Motor neuron (in vitro differentiated cells): Measurements from ENCODE around the gene COG5. TPM values are rescaled to one million over a fixed set of nuclear protein-coding genes. Genes with fewer than 3 reads are reported as not detected.
A peak's percentile ranks its signal among the peaks of the same experiment; 100 is the strongest.

Experiments used
- ATAC-seq, 8 experiments: fragments of 200-7000 bp; cut with Tn5 transposase; replicated peaks in 6 of 8; 2 replicates each; pipeline ENCODE4 v1.8.0; 2021; ENCODE audit warnings: mild to moderate bottlenecking in 8 of 8, moderate library complexity in 8 of 8
- H3K27ac ChIP-seq, 2 donors: fragments of 250-450 bp; sonication (Bioruptor Pico); 2 replicates each; pipeline ENCODE4 v1.9.0; 2021; ENCODE audit warnings: antibody characterized with exemption in 2 of 2, mild to moderate bottlenecking in 2 of 2, moderate library complexity in 1 of 2
- H3K4me1 ChIP-seq, 2 donors: fragments of 250-450 bp; sonication (Bioruptor Pico); replicated peaks in 1 of 2; 2 replicates each; pipeline ENCODE4 v1.6.1; 2021; ENCODE audit warnings: antibody characterized with exemption in 2 of 2, mild to moderate bottlenecking in 2 of 2, moderate library complexity in 1 of 2
- H3K4me3 ChIP-seq, 5 donors: fragments of 250-450 bp; sonication (Bioruptor Pico); 2 replicates each; pipeline ENCODE4 v1.9.0; 2021; ENCODE audit warnings: antibody characterized with exemption in 5 of 5, mild to moderate bottlenecking in 5 of 5, moderate library complexity in 4 of 5
- WGBS, 10 experiments: fragments of 450-650 bp; shearing (Covaris generic); methylation state at CpG; one replicate each; pipeline ENCODE4 v1.0.0; 2022; 5-methylcytosine and 5-hydroxymethylcytosine counted together
- in situ Hi-C, 9 experiments: fragments of 400-800 bp; cut with MboI; loops; one replicate each; pipeline ENCODE4 v1.15.0; 2021; ENCODE audit warnings: low sequenced_read_pairs in 9 of 9, low pct_unique_long_range_greater_than_20kb in 2 of 9; ENCODE audit not compliant: unreplicated experiment in 9 of 9
- total RNA-seq, 8 experiments: library from RNA; unstranded; fragments of 300-600 nt; gene quantifications; 2 replicates each; pipeline versions ENCODE4 v1.2.3 to v1.2.4, GENCODE V29; 2022

COG5 gene
- total RNA-seq, 8 experiments from 2014 or later: 21.6 to 53.2 (median 35.0) TPM

- peak in 3 of 8 experiments; percentile 48 to 66 (median 55) for ATAC-seq
- no peaks in the 10 kb centered on the region for H3K4me1 ChIP-seq
- WGBS, 10 experiments: 86 to 100% (median 100%) methylated on average over 1 of the region's 1 CpG; no CpG with 5 or more reads in 5 of the 10 experiments
Observed at GRCh38 chr7:107428642-107429041, 135.1 kb downstream of the COG5 start.

GRCh38 chr7:107427462-107427861, 136.3 kb downstream of the COG5 start:
- H3K27ac ChIP-seq: no peak overlapping the region

More at GRCh38 chr7:107428642-107429041, 135.1 kb downstream of the COG5 start:
- Histone ChIP-seq H3K27ac (no peak overlapping the region), H3K4me3 (no peak overlapping the region)
- in situ Hi-C loops: no loop called here

DNA sequence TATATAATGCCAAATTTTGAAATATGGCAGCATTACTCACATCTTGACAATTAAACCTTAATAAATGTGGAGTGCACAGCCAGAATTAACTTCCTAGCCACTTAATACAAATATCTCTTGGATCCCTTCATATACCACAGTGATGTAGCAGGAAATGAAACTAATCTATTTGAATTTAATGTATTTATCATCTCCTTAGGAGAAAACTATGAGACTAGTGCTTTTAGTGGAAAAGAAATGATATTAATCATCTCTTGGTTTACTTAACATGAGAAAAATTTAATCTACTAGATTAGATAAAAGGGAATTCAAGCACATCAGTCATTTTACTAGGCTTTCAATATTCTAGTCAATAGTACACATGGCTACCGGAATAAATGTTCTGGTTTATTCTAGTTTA, 149.5 kb downstream of the COG5 start:
- no peak overlapping the region for H3K27ac ChIP-seq
- in situ Hi-C loops: no loop called here
- WGBS, 10 experiments: 88 to 100% (median 92%) methylated on average over 1 of the region's 1 CpG; no CpG with 5 or more reads in 3 of the 10 experiments
- ATAC-seq: peak in 1 of 8 experiments; percentile 33
- no peak overlapping the region for H3K4me3 ChIP-seq
- no peaks in the 10 kb centered on the region for H3K4me1 ChIP-seq

More at GRCh38 chr7:107427462-107427861, 136.3 kb downstream of the COG5 start:
- WGBS, 10 experiments: 95 to 100% (median 100%) methylated on average over 1 to 5 of the region's 5 CpGs; no CpG with 5 or more reads in 4 of the 10 experiments
- no peaks in the 10 kb centered on the region for H3K4me1 ChIP-seq
- H3K4me3 ChIP-seq: no peak overlapping the region
- no peak for ATAC-seq
- in situ Hi-C loops: no loop called here

DNA sequence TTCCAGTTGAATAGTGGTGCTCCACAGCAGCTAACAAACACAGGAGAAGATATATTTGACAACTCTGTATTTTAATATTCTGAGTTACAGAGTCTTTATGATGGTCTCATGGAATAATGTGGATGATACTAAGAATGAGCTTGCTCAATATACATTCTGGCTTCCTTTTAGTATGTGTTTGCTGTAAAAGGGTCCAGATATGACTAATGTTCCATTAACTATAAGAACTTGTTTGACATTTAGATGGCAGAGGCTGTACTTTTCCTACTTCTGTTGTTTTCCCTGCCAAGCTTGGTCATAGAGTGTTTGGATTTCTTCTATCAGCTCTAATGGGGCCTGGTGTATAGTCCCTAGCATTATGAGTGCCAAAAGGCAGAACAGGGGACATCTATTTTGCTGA, 155.4 kb downstream of the COG5 start:
- in situ Hi-C loops: no loop called here
- ATAC-seq: no peak

DNA sequence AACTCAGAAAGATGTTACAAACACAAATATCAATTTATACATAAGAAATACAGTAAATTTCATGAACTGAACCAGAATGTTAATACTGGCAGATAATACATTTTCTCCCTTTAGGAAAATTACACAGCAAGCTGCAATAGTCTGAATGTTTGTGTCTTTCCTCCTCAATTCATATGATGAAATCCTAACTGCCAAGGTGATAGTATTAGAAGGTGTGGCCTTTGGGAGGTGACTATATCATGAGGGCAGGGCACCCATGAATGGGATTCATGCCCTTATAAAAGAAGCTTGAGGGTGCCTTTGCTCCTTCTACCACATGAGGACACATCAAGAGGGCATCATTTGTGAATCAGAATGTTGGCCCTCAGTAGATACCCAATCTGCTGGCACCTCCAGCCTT, 158.2 kb downstream of the COG5 start:
- H3K4me3 ChIP-seq: no peak overlapping the region
- H3K27ac ChIP-seq: no peak overlapping the region
- in situ Hi-C loops: no loop called here
- no peak for ATAC-seq
- H3K4me1 ChIP-seq: no peaks in the 10 kb centered on the region

More for the DNA sequence above, 155.4 kb downstream of the COG5 start:
- H3K27ac ChIP-seq: no peak overlapping the region
- no peak overlapping the region for H3K4me3 ChIP-seq
- no peaks in the 10 kb centered on the region for H3K4me1 ChIP-seq

DNA sequence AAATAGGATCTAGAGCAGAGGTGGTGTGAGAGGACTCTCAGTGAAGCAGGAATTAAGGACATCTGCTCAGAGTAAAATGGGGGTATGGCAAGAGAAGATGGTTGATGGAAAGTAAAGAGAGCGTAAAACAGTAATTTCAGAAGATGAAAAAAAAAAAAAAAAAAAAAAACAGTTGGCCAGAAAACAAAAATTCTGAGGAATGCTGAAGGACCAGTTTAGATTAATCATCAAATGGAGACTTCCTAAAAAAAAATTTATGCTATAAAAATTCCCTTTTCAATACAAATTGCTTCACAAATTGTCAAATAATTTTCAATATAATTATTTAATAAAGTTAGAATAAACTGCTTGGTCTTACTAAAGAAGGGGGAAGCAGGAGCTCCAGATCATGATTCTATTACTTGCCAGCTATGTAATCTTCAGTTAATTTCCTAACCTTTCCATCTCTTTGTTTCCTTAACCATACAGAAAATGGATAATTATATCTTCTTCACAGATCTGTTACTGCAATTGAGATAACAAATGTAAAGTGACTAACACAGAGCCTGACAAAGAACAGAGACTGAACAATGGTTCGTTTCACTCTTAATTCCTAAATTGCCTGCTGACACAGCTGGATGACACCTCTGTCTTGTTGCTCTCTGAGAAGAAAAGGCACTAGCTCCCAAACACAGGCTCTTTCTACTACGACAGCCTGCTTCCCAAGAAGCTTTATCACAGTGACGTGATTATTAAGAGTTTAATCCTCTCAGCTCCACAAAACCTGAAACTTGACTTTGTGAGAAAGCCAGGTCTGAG, 158.8 kb downstream of the COG5 start:
- in situ Hi-C loops: no loop called here
- 48 to 100% (median 79%) methylated on average over 1 to 4 of the region's 4 CpGs for WGBS, 10 experiments
- ATAC-seq: no peak
- no peaks in the 10 kb centered on the region for H3K4me1 ChIP-seq
- H3K4me3 ChIP-seq: no peak overlapping the region
- no peak overlapping the region for H3K27ac ChIP-seq

- Histone ChIP-seq H3K4me3 (no peak overlapping the region), H3K27ac (no peak overlapping the region), H3K4me1 (peaks cover 0 to 5% of the 10 kb centered on the region in 2 donors)
- 80 to 100% (median 92%) methylated on average over 1 to 8 of the region's 9 CpGs; no CpG with 5 or more reads in 1 of the 10 experiments for WGBS, 10 experiments
- ATAC-seq: no peak
- in situ Hi-C loops: no loop called here
Observed at GRCh38 chr7:107398161-107398560, 165.6 kb downstream of the COG5 start.

DNA sequence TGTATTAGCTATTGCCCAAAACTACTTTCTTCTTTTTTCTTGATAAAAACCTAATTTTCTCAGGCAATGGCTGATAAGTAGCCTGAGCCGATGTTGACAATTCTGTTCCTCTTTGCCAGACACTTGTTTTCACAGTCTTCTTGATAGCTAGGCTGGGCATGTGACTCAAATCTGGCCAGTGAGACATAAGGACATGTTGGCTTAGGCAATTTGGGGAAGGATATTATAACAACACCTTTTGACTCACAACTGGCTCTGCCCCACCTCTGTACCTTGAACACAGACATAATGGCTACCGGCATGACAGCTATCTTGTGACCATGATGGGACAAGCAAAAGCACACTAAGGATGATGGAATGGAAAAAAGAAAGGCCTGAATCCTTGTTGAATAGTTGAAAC, 166.7 kb downstream of the COG5 start:
- 100% methylated on average over 1 to 2 of the region's 2 CpGs; no CpG with 5 or more reads in 4 of the 10 experiments for WGBS, 10 experiments
- in situ Hi-C loops: no loop called here
- Histone ChIP-seq H3K4me3 (no peak overlapping the region), H3K27ac (no peak overlapping the region), H3K4me1 (peaks cover 0 to 16% of the 10 kb centered on the region in 2 donors)
- no peak for ATAC-seq

GRCh38 chr7:107396081-107396480, 167.6 kb downstream of the COG5 start:
- no peak for ATAC-seq
- Histone ChIP-seq H3K4me3 (no peak overlapping the region), H3K4me1 (peaks cover 0 to 20% of the 10 kb centered on the region in 2 donors), H3K27ac (no peak overlapping the region)
- in situ Hi-C loops: no loop called here
- WGBS, 10 experiments: 80 to 100% (median 100%) methylated on average over 1 of the region's 1 CpG

GRCh38 chr7:107394831-107395230, 168.9 kb downstream of the COG5 start:
- Histone ChIP-seq H3K4me3 (no peak overlapping the region), H3K27ac (no peak overlapping the region), H3K4me1 (peaks cover 7 to 30% of the 10 kb centered on the region in 2 donors)
- ATAC-seq: no peak
- in situ Hi-C loops: no loop called here
- 44 to 100% (median 87%) methylated on average over 1 of the region's 1 CpG for WGBS, 10 experiments

- no peak overlapping the region for H3K27ac ChIP-seq
- WGBS, 10 experiments: 46 to 100% (median 86%) methylated on average over 1 of the region's 1 CpG; no CpG with 5 or more reads in 1 of the 10 experiments
- no peak overlapping the region for H3K4me3 ChIP-seq
- in situ Hi-C loops: no loop called here
- ATAC-seq: no peak
- H3K4me1 ChIP-seq: peaks cover 7 to 30% of the 10 kb centered on the region in 2 donors
Observed at GRCh38 chr7:107394276-107394675, 169.4 kb downstream of the COG5 start.

GRCh38 chr7:107392830-107393229, 170.9 kb downstream of the COG5 start:
- WGBS, 10 experiments: 40 to 100% (median 71%) methylated on average over 2 to 3 of the region's 3 CpGs; no CpG with 5 or more reads in 2 of the 10 experiments
- Histone ChIP-seq H3K4me3 (no peak overlapping the region), H3K4me1 (peaks cover 7 to 30% of the 10 kb centered on the region in 2 donors), H3K27ac (no peak overlapping the region)
- peak in 5 of 8 experiments; percentile 41 to 93 (median 60) for ATAC-seq
- in situ Hi-C loops: no loop called here

GRCh38 chr7:107390916-107391315, 172.8 kb downstream of the COG5 start:
- peak in 1 of 8 experiments; percentile 36 for ATAC-seq
- peaks cover 12 to 30% of the 10 kb centered on the region in 2 donors for H3K4me1 ChIP-seq
- WGBS, 10 experiments: 18 to 75% (median 34%) methylated on average over 2 to 8 of the region's 8 CpGs; no CpG with 5 or more reads in 1 of the 10 experiments
- H3K4me3 ChIP-seq: no peak overlapping the region
- no peak overlapping the region for H3K27ac ChIP-seq
- in situ Hi-C loops: no loop called here

- Histone ChIP-seq H3K4me3 (no peak overlapping the region), H3K4me1 (peaks cover 12 to 29% of the 10 kb centered on the region in 2 donors), H3K27ac (no peak overlapping the region)
- 72 to 100% (median 94%) methylated on average over 1 to 8 of the region's 8 CpGs; no CpG with 5 or more reads in 1 of the 10 experiments for whole genome bisulfite sequencing, 10 experiments
- in situ Hi-C loops: no loop called here
- no peak for ATAC-seq
Observed at GRCh38 chr7:107388604-107389003, 175.1 kb downstream of the COG5 start.
